Activated naive CD8-positive, alpha-beta T cell treated with anti-CD3 and anti-CD28 coated beads, Interleukin-2, amount 10 ng/mL, durations not matched to agents 7 days and 5 days (primary cell): Measurements from ENCODE around the gene KLHL8. TPM values are rescaled to one million over a fixed set of nuclear protein-coding genes. Genes with fewer than 3 reads are reported as not detected.
"Not testable (repeated sequence)": the region's sequence is repeated elsewhere in the genome, so short reads cannot be mapped to it uniquely, and the experiment has no call there.

ENCODE experiments used
- ATAC-seq: fragments of 150-1000 bp; cut with Tn5 transposase; one replicate; pipeline ENCODE4 v1.10.0; 2021; ENCODE audit warnings: low read depth, moderate library complexity
- POLR2A ChIA-PET: fragments of 350-600 bp; sonication (Branson Sonifier 250); formaldehyde crosslinking; loops from one replicate; lab custom pipeline; 2021; ENCODE audit warnings: antibody characterized with exemption; lab: Charles Lee
- DNase-seq: peaks from one replicate; pipeline ENCODE4 v3.0.0; 2021
- H3K27ac Mint-ChIP-seq: one replicate; pipeline ENCODE4 v1.8.0; 2022; ENCODE audit warnings: mild to moderate bottlenecking, mixed read lengths
- H3K27me3 Mint-ChIP-seq: one replicate; pipeline ENCODE4 v1.8.0; 2022; ENCODE audit warnings: mild to moderate bottlenecking, moderate library complexity, mixed read lengths
- H3K36me3 Mint-ChIP-seq: one replicate; pipeline ENCODE4 v1.8.0; 2021; ENCODE audit warnings: mild to moderate bottlenecking, mixed read lengths
- H3K4me1 Mint-ChIP-seq: one replicate; pipeline ENCODE4 v1.8.0; 2021; ENCODE audit warnings: mixed read lengths
- H3K4me3 Mint-ChIP-seq: one replicate; pipeline ENCODE4 v1.8.0; 2022; ENCODE audit warnings: mild to moderate bottlenecking, moderate library complexity, mixed read lengths
- H3K9me3 Mint-ChIP-seq: one replicate; pipeline ENCODE4 v1.8.0; 2021; ENCODE audit warnings: mixed read lengths
- total RNA-seq, 2 experiments: library from RNA; stranded (reverse); gene quantifications; one replicate each; pipeline ENCODE4 v1.2.3, GENCODE V29; 2021

KLHL8 gene
- total RNA-seq, 2 experiments from 2014 or later: 12.6 to 13.7 TPM

DNA sequence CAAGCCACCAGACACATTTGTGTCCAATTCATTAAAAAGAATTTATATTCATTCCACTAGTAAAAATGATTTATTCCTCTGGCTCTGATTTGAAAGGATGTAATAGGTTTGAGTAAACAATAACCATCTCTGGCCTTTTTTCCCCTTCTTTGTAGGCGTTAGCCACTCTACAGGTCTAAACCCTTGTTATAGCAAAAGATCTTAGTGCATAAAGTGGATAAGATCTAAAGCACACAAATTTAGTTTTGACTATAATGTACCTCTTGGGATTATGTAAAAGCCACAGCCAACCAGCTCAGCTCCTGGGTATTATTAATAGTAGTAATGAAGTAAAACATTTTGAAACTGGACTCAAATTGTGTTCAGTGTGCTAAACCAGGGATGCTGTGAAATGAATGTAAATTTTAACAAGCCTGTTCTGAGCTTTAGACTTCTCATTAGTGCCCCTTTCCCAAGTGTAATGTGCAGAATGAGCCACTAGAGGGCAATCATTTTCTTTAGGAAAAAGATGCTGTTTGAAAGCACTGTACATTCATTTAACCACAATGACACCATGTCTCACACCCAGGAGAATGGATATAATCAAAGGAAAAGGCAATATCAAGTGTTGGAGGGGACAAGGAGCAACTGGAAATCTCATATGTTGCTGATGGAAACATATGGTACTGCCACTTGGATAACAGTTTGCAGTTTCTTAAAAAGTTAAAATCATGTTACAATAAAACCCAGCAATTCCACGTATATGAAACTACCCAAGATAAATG is 69.7 kb downstream of the KLHL8 start:
- POLR2A ChIA-PET: interaction anchor here (1.0 kb wide), 1 partner anchor 243 kb away, joined by 3 read pairs; no protein-coding TSS in a partner anchor
- H3K9me3 Mint-ChIP-seq: no peaks in the 10 kb centered on the region
- no peaks in the 10 kb centered on the region for H3K27me3 Mint-ChIP-seq

DNA sequence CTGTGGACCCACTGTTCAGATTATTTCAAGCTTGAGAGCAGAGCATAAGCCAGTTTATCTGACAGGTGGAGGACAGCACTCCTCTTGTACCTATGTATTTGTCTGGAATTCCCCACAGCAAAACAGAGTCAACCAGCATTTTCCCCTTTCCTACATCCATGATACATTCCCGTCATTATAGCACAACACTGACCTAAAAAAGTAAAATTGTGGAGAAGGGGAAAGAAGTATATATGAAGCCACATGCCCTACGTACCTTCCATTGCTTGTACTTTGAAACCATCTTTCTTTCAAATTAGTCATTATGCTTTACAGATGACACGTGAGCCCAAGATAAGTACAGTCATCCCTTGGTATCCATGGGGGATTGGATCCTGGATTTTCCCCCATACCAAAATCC is 73.3 kb downstream of the KLHL8 start:
- H3K27ac Mint-ChIP-seq: no peak overlapping the region
- no peak for ATAC-seq
- no peak for DNase-seq
- peaks cover 8% of the 10 kb centered on the region for H3K4me1 Mint-ChIP-seq
- H3K36me3 Mint-ChIP-seq: peaks cover 11% of the 10 kb centered on the region
- no peaks in the 10 kb centered on the region for H3K27me3 Mint-ChIP-seq
- H3K9me3 Mint-ChIP-seq: no peaks in the 10 kb centered on the region
- POLR2A ChIA-PET: no interaction called here
- H3K4me3 Mint-ChIP-seq: no peak overlapping the region

More for the DNA sequence above, 69.7 kb downstream of the KLHL8 start:
- DNase-seq (no peak), ATAC-seq (peak; percentile 36)
- Mint-ChIP-seq H3K36me3 (peaks cover under 1% of the 10 kb centered on the region), H3K4me3 (no peak overlapping the region), H3K4me1 (peaks cover 1% of the 10 kb centered on the region), H3K27ac (no peak overlapping the region)

DNA sequence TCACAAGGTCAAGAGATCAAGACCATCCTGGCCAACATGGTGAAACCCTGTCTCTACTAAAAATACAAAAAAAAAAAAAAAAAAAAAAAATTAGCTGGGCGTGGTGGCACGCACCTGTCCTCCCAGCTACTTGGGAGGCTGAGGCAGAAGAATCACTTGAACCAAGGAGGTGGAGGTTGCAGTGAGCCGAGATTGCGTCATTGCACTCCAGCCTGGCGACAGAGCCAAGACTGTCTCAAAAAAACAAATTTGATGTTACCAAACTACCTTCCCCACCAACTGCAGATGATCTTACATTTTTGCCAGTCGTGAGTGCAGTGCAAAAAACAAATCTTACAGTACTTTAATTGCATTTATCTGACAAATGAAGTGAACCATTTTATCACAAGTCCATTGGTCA is 74.5 kb downstream of the KLHL8 start:
- H3K9me3 Mint-ChIP-seq, H3K27ac Mint-ChIP-seq, ATAC-seq, H3K27me3 Mint-ChIP-seq, H3K4me1 Mint-ChIP-seq, POLR2A ChIA-PET, DNase-seq, H3K4me3 Mint-ChIP-seq: not testable (repeated sequence)
- peaks cover 16% of the 10 kb centered on the region for H3K36me3 Mint-ChIP-seq

DNA sequence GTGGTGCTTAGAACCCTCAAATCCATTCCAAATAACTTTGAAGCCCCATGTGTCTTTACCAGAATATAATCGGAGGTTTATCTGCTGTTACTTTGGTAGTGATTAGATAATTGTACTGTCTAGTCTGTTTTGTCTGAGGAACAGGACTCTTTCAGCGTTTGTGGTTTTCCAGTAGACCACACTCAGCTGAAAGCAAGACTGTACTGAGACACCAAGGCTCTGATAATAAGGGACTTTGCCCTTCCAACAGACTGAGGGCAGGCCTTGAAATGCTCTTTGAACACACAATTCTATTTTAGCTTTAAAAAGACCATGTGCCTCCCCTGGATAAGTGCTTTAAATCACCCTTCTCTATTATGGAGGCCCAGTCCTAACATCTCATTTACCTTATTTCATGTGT is 76.1 kb downstream of the KLHL8 start:
- H3K9me3 Mint-ChIP-seq: no peaks in the 10 kb centered on the region
- no peak for ATAC-seq
- no peaks in the 10 kb centered on the region for H3K27me3 Mint-ChIP-seq
- no peak for DNase-seq
- POLR2A ChIA-PET: no interaction called here
- H3K27ac Mint-ChIP-seq: no peak overlapping the region
- H3K36me3 Mint-ChIP-seq: peaks cover 20% of the 10 kb centered on the region
- no peak overlapping the region for H3K4me3 Mint-ChIP-seq
- H3K4me1 Mint-ChIP-seq: peaks cover 6% of the 10 kb centered on the region

DNA sequence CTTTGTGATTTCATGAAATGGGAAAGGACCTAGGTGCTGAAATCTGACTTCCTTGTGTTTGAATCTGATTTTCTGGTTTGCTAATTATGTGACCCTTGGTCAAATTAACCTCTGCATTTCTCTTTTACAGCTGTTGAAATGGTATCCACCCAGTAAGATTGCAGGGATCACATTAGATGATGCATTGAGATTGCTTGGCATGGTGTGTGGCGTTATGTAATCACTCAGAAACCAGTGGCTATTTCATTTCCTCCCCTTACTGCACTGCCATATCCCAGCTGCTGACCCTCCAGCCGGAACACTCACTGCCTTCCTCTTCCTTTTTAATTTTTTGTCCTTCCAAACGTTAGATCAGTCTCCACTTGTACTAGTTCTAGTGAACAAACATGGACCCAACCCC is 79.0 kb downstream of the KLHL8 start:
- POLR2A ChIA-PET: no interaction called here
- Mint-ChIP-seq H3K4me3 (no peak overlapping the region), H3K27ac (no peak overlapping the region), H3K27me3 (no peaks in the 10 kb centered on the region), H3K9me3 (no peaks in the 10 kb centered on the region), H3K36me3 (peaks cover 22% of the 10 kb centered on the region), H3K4me1 (peaks cover 6% of the 10 kb centered on the region)
- ATAC-seq (no peak), DNase-seq (no peak)

DNA sequence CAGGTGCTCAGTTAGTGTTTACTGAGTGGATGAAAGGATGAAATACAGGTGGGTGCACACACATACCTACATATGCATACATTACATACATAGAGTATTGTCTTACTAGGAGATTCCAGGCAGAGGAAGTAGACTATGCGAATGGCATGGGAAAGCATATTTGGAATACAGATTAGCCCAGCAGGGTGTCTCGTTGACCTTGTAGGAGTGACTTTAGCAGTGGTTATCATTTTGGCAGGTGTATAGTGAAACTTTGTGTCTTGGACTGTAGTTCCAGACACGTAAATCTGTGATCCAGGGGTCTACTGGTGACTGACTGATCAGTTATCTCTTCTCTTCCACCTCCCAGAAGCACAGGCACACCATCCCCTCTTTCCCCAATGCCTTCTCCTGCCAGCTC is 86.3 kb downstream of the KLHL8 start:
- Mint-ChIP-seq H3K4me1 (peaks cover 3% of the 10 kb centered on the region), H3K4me3 (no peak overlapping the region), H3K27ac (no peak overlapping the region), H3K36me3 (peaks cover 34% of the 10 kb centered on the region), H3K27me3 (no peaks in the 10 kb centered on the region), H3K9me3 (no peaks in the 10 kb centered on the region)
- no peak for ATAC-seq
- POLR2A ChIA-PET: no interaction called here
- no peak for DNase-seq

DNA sequence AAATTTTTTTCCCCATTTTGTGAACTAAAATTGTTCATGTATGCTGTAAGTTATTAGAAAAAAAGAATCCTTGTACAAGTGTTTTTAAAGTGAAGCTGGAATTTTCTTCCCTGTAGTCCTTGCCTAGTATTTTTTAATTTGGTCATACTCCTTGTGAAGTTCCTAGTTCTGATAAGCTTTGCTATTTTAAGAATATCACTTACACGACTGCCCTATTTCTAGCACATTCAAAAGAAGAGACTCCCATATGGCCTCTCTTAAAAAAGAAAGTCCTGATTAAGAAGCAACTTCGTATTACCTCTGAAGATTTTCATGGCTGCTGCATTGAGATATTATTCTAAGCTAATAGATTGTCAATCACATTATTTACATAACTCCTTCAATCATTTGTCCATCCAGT is 87.2 kb downstream of the KLHL8 start:
- Mint-ChIP-seq H3K4me3 (no peak overlapping the region), H3K4me1 (peaks cover 3% of the 10 kb centered on the region), H3K9me3 (no peaks in the 10 kb centered on the region), H3K27ac (no peak overlapping the region), H3K27me3 (no peaks in the 10 kb centered on the region), H3K36me3 (peaks cover 34% of the 10 kb centered on the region)
- DNase-seq (no peak), ATAC-seq (no peak)
- POLR2A ChIA-PET: no interaction called here

DNA sequence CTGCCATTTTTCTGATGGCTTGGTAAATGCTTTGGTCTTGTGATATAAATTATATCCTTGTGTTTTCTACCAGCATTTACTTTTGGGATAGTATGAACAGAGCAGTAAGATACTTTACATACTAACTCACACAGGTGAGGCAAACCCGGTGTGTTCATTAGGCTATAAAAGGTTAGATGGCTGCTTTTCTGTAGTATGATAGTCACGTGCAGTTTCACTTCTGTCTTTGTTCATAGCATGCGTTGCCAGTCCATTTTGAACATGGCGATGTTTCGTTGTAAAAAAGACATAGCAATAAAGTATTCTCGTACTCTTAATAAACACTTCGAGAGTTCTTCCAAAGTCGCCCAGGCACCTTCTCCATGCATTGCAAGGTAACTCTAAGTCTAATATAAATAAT is 88.4 kb downstream of the KLHL8 start:
- POLR2A ChIA-PET: no interaction called here
- no peaks in the 10 kb centered on the region for H3K27me3 Mint-ChIP-seq
- no peak overlapping the region for H3K4me3 Mint-ChIP-seq
- ATAC-seq: no peak
- no peak overlapping the region for H3K27ac Mint-ChIP-seq
- H3K4me1 Mint-ChIP-seq: peaks cover 5% of the 10 kb centered on the region
- no peak for DNase-seq
- H3K9me3 Mint-ChIP-seq: no peaks in the 10 kb centered on the region
- peaks cover 41% of the 10 kb centered on the region for H3K36me3 Mint-ChIP-seq

DNA sequence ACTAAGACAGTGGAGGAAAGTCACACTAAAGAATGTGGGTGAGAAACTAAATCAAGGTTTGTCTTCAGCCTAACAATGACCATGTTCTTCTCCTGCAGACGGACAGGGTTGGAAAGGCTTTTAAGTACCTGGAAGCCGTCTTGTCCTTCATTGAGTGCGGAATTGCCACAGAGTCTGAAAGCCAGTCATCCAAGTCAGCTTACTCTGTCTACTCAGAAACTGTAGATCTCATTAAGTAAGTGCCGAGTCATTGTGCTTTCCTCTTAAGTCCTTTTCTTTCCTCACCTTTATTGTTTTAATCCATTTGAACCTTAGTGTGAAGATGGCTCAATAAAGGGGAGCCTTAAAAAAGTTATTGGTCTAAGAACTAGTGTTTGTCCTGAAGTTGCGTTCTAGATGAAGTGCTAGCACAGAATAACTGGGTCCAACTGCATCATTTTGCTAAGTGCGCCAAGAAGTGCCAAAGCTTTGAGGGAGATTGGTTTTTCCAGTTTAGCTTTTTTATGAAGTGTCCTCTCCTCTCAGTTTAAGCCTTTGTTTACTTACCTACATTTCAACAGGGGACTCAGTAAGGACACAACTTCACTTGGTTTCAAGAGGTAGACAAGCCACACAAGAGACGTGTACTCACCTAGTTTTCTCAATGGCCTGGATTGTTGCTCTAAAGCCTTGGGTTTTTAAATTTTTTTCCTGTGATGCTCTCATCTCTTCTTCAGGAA is 89.3 kb downstream of the KLHL8 start:
- ATAC-seq: no peak
- H3K4me1 Mint-ChIP-seq: peaks cover 5% of the 10 kb centered on the region
- H3K27ac Mint-ChIP-seq: no peak overlapping the region
- H3K27me3 Mint-ChIP-seq: no peaks in the 10 kb centered on the region
- no peak for DNase-seq
- peaks cover 43% of the 10 kb centered on the region for H3K36me3 Mint-ChIP-seq
- POLR2A ChIA-PET: no interaction called here
- H3K9me3 Mint-ChIP-seq: no peaks in the 10 kb centered on the region
- H3K4me3 Mint-ChIP-seq: no peak overlapping the region

DNA sequence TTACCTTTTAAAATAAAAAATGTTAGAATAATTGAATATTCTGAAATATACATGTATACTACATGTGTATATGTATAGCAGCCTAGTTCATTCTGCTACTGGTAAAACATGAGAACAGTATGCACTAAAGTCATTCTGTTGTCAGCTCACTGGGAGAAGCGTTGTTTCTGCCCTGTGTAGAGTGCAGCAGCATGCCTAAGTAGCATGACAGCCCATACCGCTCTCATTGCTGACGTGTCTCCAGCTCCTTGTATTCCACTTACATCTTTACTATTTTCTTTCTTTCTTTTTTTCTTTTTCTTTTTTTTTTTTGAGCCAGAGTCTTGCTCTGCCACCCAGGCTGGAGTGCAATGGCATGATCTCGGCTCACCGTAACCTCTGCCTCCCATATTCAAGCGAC is 90.7 kb downstream of the KLHL8 start:
- Mint-ChIP-seq H3K4me3 (no peak overlapping the region), H3K27ac (no peak overlapping the region), H3K9me3 (no peaks in the 10 kb centered on the region), H3K27me3 (no peaks in the 10 kb centered on the region), H3K36me3 (peaks cover 45% of the 10 kb centered on the region), H3K4me1 (peaks cover 5% of the 10 kb centered on the region)
- DNase-seq (no peak), ATAC-seq (no peak)
- POLR2A ChIA-PET: no interaction called here

DNA sequence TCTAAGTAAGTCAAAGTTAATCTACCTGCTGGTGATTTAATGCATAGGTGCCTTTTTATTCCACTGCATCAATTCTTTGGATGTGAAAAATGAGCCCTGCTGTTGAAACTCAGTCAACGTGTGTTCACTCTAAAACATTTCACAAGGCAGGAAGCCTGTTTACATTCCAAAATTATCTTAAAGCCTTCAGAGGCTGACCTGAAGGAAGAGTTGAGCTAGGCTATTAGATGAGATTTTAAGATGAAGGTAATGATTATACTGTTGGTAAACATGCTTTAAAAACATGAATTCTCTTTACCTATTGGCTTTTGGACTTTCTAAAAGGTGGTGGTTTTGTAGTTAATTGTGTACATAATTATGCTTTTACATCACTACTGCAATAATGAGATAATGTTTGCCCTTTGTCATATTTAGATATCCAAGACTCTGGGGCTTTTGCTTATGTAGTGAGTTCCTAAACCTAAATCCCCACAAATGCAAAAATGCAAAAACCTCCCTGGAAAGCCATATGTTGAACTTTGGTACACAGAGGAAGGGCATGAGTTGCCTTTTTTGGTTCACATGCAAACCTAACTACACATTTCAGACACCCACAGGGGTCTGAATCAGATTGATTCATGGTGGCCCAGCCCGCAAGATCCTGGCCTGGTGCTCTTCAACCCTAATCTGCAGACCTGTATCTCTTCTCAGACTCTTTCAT is 92.3 kb downstream of the KLHL8 start:
- no peak overlapping the region for H3K4me3 Mint-ChIP-seq
- H3K27me3 Mint-ChIP-seq: no peaks in the 10 kb centered on the region
- peaks cover 35% of the 10 kb centered on the region for H3K36me3 Mint-ChIP-seq
- peaks cover 2% of the 10 kb centered on the region for H3K4me1 Mint-ChIP-seq
- DNase-seq (no peak), ATAC-seq (no peak)
- POLR2A ChIA-PET: no interaction called here
- no peaks in the 10 kb centered on the region for H3K9me3 Mint-ChIP-seq
- H3K27ac Mint-ChIP-seq: no peak overlapping the region

DNA sequence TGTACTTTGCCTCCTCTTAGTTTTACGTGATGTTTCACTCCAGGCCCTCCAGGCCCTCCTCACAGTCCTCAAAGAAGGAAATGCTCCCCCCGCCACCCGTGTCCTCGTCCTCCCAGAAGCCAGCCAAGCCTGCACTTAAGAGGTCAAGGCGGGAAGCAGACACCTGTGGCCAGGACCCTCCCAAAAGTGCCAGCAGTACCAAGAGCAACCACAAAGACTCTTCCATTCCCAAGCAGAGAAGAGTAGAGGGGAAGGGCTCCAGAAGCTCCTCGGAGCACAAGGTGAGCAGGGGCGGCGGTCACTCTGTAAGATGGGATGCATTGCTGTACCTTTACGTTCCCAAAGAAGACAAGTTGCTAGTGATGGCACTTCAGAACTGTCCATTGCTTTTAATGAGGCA is 94.4 kb downstream of the KLHL8 start:
- H3K9me3 Mint-ChIP-seq: no peaks in the 10 kb centered on the region
- DNase-seq (no peak), ATAC-seq (no peak)
- POLR2A ChIA-PET: no interaction called here
- H3K4me1 Mint-ChIP-seq: peaks cover 8% of the 10 kb centered on the region
- no peaks in the 10 kb centered on the region for H3K27me3 Mint-ChIP-seq
- no peak overlapping the region for H3K27ac Mint-ChIP-seq
- peaks cover 30% of the 10 kb centered on the region for H3K36me3 Mint-ChIP-seq
- no peak overlapping the region for H3K4me3 Mint-ChIP-seq

DNA sequence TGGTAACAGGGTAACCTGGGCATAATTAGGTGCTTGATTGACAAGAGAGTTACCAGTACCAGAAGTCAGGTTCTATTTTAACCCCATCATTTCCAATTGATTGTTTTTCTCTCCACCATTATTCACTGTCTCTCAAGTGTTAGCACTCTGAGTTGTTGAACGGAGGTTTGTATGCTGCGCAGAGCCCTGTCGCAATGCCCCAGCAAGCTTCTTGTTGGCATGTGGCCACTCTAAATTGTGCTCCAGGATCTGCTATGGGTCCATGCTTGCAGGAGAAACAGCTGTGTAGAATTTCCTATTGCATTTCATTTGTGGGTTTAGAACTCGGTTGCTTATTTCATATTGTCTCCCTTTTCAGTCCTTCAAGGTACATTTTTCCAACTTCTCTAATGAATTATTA is 98.2 kb downstream of the KLHL8 start:
- Mint-ChIP-seq H3K27ac (no peak overlapping the region), H3K4me1 (peaks cover 9% of the 10 kb centered on the region), H3K9me3 (no peaks in the 10 kb centered on the region), H3K36me3 (peaks cover 32% of the 10 kb centered on the region), H3K4me3 (no peak overlapping the region), H3K27me3 (no peaks in the 10 kb centered on the region)
- no peak for ATAC-seq
- DNase-seq: no peak
- POLR2A ChIA-PET: no interaction called here
